Mucosa of stomach (tissue), 1 donor: ENCODE data around the gene CLMP.

Source experiments
- H3K27me3 ChIP-seq: one replicate; pipeline ENCODE4 v1.7.0; 2013; ENCODE audit warnings: mild to moderate bottlenecking, low read length; ENCODE audit not compliant: control insufficient read depth, insufficient read depth
- H3K36me3 ChIP-seq: one replicate; pipeline ENCODE4 v1.7.0; 2013; ENCODE audit warnings: low read length; ENCODE audit not compliant: control insufficient read depth, insufficient read depth
- H3K4me1 ChIP-seq: one replicate; pipeline ENCODE4 v1.7.0; 2013; ENCODE audit warnings: mild to moderate bottlenecking, low read length; ENCODE audit not compliant: control insufficient read depth, insufficient read depth
- H3K4me3 ChIP-seq: one replicate; pipeline ENCODE4 v1.7.0; 2013; ENCODE audit warnings: low read length
- H3K9ac ChIP-seq: one replicate; pipeline ENCODE4 v1.7.0; 2013; ENCODE audit warnings: mild to moderate bottlenecking, low read length, moderate library complexity
- H3K9me3 ChIP-seq: one replicate; pipeline ENCODE4 v1.7.0; 2013; ENCODE audit warnings: mild to moderate bottlenecking, low read length, moderate library complexity; ENCODE audit not compliant: control insufficient read depth
- donor health status: Pancreatic carcinoma.

Gene CLMP

GRCh38 chr11:123173040-123173855 is 21.8 kb downstream of the CLMP start:
- Histone ChIP-seq H3K4me3 (no peak overlapping the region), H3K4me1 (no peaks in the 10 kb centered on the region), H3K27me3 (no peaks in the 10 kb centered on the region), H3K36me3 (no peaks in the 10 kb centered on the region), H3K9me3 (no peaks in the 10 kb centered on the region), H3K9ac (no peak overlapping the region)

- Histone ChIP-seq H3K9ac (no peak overlapping the region), H3K27me3 (no peaks in the 10 kb centered on the region), H3K36me3 (no peaks in the 10 kb centered on the region), H3K4me3 (no peak overlapping the region), H3K9me3 (no peaks in the 10 kb centered on the region), H3K4me1 (no peaks in the 10 kb centered on the region)
These were observed 24.1 kb downstream of the CLMP start for GRCh38 chr11:123170929-123171328.

- H3K27me3 ChIP-seq: no peaks in the 10 kb centered on the region
- no peaks in the 10 kb centered on the region for H3K9me3 ChIP-seq
- no peaks in the 10 kb centered on the region for H3K36me3 ChIP-seq
- no peaks in the 10 kb centered on the region for H3K4me1 ChIP-seq
- H3K9ac ChIP-seq: no peak overlapping the region
- no peak overlapping the region for H3K4me3 ChIP-seq
These were observed 25.2 kb downstream of the CLMP start for GRCh38 chr11:123169821-123170220.

GRCh38 chr11:123168955-123169484 is 26.0 kb downstream of the CLMP start:
- Histone ChIP-seq H3K4me1 (no peaks in the 10 kb centered on the region), H3K36me3 (no peaks in the 10 kb centered on the region), H3K4me3 (no peak overlapping the region), H3K27me3 (no peaks in the 10 kb centered on the region), H3K9me3 (no peaks in the 10 kb centered on the region), H3K9ac (no peak overlapping the region)

- no peak overlapping the region for H3K4me3 ChIP-seq
- H3K9ac ChIP-seq: no peak overlapping the region
- H3K27me3 ChIP-seq: no peaks in the 10 kb centered on the region
- no peaks in the 10 kb centered on the region for H3K9me3 ChIP-seq
- H3K36me3 ChIP-seq: no peaks in the 10 kb centered on the region
- H3K4me1 ChIP-seq: no peaks in the 10 kb centered on the region
These were observed 26.8 kb downstream of the CLMP start for GRCh38 chr11:123168241-123168640.

- Histone ChIP-seq H3K9ac (no peak overlapping the region), H3K9me3 (no peaks in the 10 kb centered on the region), H3K36me3 (no peaks in the 10 kb centered on the region), H3K27me3 (no peaks in the 10 kb centered on the region), H3K4me3 (no peak overlapping the region), H3K4me1 (no peaks in the 10 kb centered on the region)
These were observed 28.9 kb downstream of the CLMP start for GRCh38 chr11:123166071-123166559.

GRCh38 chr11:123164732-123165450 is 30.2 kb downstream of the CLMP start:
- Histone ChIP-seq H3K27me3 (no peaks in the 10 kb centered on the region), H3K36me3 (no peaks in the 10 kb centered on the region), H3K4me1 (no peaks in the 10 kb centered on the region), H3K9ac (no peak overlapping the region), H3K9me3 (no peaks in the 10 kb centered on the region), H3K4me3 (no peak overlapping the region)

GRCh38 chr11:123163621-123164020 is 31.4 kb downstream of the CLMP start:
- Histone ChIP-seq H3K9ac (no peak overlapping the region), H3K4me3 (no peak overlapping the region), H3K4me1 (peaks cover 3% of the 10 kb centered on the region), H3K9me3 (no peaks in the 10 kb centered on the region), H3K27me3 (no peaks in the 10 kb centered on the region), H3K36me3 (no peaks in the 10 kb centered on the region)

- Histone ChIP-seq H3K4me3 (no peak overlapping the region), H3K27me3 (no peaks in the 10 kb centered on the region), H3K9me3 (no peaks in the 10 kb centered on the region), H3K4me1 (peaks cover 4% of the 10 kb centered on the region), H3K9ac (no peak overlapping the region), H3K36me3 (no peaks in the 10 kb centered on the region)
These were observed 33.5 kb downstream of the CLMP start for GRCh38 chr11:123161376-123162030.

GRCh38 chr11:123159183-123159857 is 35.7 kb downstream of the CLMP start:
- H3K4me1 ChIP-seq: peaks cover 4% of the 10 kb centered on the region
- no peaks in the 10 kb centered on the region for H3K9me3 ChIP-seq
- H3K4me3 ChIP-seq: no peak overlapping the region
- no peaks in the 10 kb centered on the region for H3K27me3 ChIP-seq
- no peaks in the 10 kb centered on the region for H3K36me3 ChIP-seq
- no peak overlapping the region for H3K9ac ChIP-seq

GRCh38 chr11:123158033-123159003 is 36.7 kb downstream of the CLMP start:
- no peaks in the 10 kb centered on the region for H3K9me3 ChIP-seq
- H3K27me3 ChIP-seq: no peaks in the 10 kb centered on the region
- no peak overlapping the region for H3K9ac ChIP-seq
- peaks cover 4% of the 10 kb centered on the region for H3K4me1 ChIP-seq
- H3K36me3 ChIP-seq: no peaks in the 10 kb centered on the region
- no peak overlapping the region for H3K4me3 ChIP-seq
